T-helper 2 cell treated with Interferon-gamma antibody and Interleukin-4, amounts not matched to agents 5 μg/mL and 100 μg/mL, for 36 hours (primary cell): Measurements from ENCODE around the gene PGF.
A peak's percentile ranks its signal among the peaks of the same experiment; 100 is the strongest.

Experiments
- DNase-seq: peaks from one replicate; pipeline ENCODE4 v3.0.0; 2021; ENCODE audit warnings: low spot score
- H3K27ac Mint-ChIP-seq: one replicate; pipeline ENCODE4 v1.8.0; 2021; ENCODE audit warnings: mild to moderate bottlenecking, mixed read lengths
- H3K27me3 Mint-ChIP-seq: one replicate; pipeline ENCODE4 v1.8.0; 2021; ENCODE audit warnings: low read depth, mixed read lengths
- H3K36me3 Mint-ChIP-seq: one replicate; pipeline ENCODE4 v1.8.0; 2021; ENCODE audit warnings: low read depth, mixed read lengths
- H3K4me1 Mint-ChIP-seq: one replicate; pipeline ENCODE4 v1.8.0; 2021; ENCODE audit warnings: low read depth, mixed read lengths
- H3K4me3 Mint-ChIP-seq: one replicate; pipeline ENCODE4 v1.8.0; 2022; ENCODE audit warnings: mild to moderate bottlenecking, moderate library complexity, mixed read lengths
- H3K9me3 Mint-ChIP-seq: one replicate; pipeline ENCODE4 v1.8.0; 2021; ENCODE audit warnings: mixed read lengths

Gene PGF

DNA sequence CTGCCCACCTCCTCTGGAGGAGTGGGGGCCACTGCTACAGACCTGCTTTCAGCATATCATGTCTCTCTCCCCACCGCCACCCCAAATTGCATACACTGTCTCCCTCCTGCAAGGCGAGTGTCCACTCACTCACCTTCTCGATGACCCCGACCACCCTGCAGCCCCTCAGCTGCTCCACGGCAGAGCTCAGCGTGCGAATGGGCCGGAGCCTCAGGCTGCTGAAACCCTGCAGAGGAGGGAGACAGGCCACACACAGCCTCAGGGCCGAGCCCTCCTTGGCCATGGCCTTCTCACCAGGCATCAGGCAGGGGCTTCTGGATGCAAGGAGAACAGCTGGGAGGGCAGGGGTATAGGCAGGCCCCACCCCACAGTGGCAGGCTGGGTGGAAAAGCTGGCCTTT lies 37.0 kb downstream of the PGF start:
- Mint-ChIP-seq H3K9me3 (no peaks in the 10 kb centered on the region), H3K36me3 (no peaks in the 10 kb centered on the region), H3K27ac (no peak overlapping the region), H3K4me3 (no peak overlapping the region), H3K27me3 (no peaks in the 10 kb centered on the region), H3K4me1 (peaks cover 3% of the 10 kb centered on the region)
- no peak for DNase-seq

- no peak overlapping the region for H3K4me3 Mint-ChIP-seq
- no peaks in the 10 kb centered on the region for H3K27me3 Mint-ChIP-seq
- H3K27ac Mint-ChIP-seq, result peak overlapping the region; percentile 31
- no peak for DNase-seq
- H3K4me1 Mint-ChIP-seq, result peaks cover 3% of the 10 kb centered on the region
- no peaks in the 10 kb centered on the region for H3K9me3 Mint-ChIP-seq
- H3K36me3 Mint-ChIP-seq, result no peaks in the 10 kb centered on the region
Observed at GRCh38 chr14:74917646-74918081, 37.7 kb downstream of the PGF start.

DNA sequence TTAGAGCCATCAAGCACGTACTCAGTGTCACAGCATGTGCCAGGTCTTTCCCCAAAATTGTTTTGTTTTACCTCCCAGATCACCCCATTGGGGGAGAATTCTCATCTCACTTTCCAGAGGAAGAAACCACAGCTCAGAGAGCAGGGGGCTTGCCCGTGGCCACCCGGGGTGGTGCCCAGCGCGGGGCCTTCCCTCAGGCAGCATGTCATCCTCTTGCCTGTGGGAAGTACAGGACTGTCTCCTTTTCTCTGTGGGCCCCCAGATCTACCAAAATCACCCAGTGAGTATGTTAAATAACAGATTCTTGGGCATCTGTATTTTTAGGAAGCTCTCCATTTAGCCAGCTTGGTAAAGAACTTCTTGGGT lies 38.2 kb downstream of the PGF start:
- no peak overlapping the region for H3K4me3 Mint-ChIP-seq
- no peak for DNase-seq
- H3K27ac Mint-ChIP-seq, result peak overlapping the region; percentile 31
- peaks cover 1% of the 10 kb centered on the region for H3K4me1 Mint-ChIP-seq
- no peaks in the 10 kb centered on the region for H3K36me3 Mint-ChIP-seq
- no peaks in the 10 kb centered on the region for H3K27me3 Mint-ChIP-seq
- no peaks in the 10 kb centered on the region for H3K9me3 Mint-ChIP-seq

- Mint-ChIP-seq H3K9me3 (no peaks in the 10 kb centered on the region), H3K4me3 (no peak overlapping the region), H3K27ac (no peak overlapping the region), H3K4me1 (no peaks in the 10 kb centered on the region), H3K27me3 (no peaks in the 10 kb centered on the region), H3K36me3 (no peaks in the 10 kb centered on the region)
- no peak for DNase-seq
Observed at GRCh38 chr14:74915826-74916225, 39.6 kb downstream of the PGF start.

GRCh38 chr14:74915426-74915825 lies 40.0 kb downstream of the PGF start:
- H3K9me3 Mint-ChIP-seq, result no peaks in the 10 kb centered on the region
- H3K27ac Mint-ChIP-seq, result no peak overlapping the region
- H3K27me3 Mint-ChIP-seq, result no peaks in the 10 kb centered on the region
- no peaks in the 10 kb centered on the region for H3K4me1 Mint-ChIP-seq
- no peak for DNase-seq
- no peaks in the 10 kb centered on the region for H3K36me3 Mint-ChIP-seq
- no peak overlapping the region for H3K4me3 Mint-ChIP-seq

- no peak for DNase-seq
- no peak overlapping the region for H3K27ac Mint-ChIP-seq
Observed at GRCh38 chr14:74913986-74914573, 41.3 kb downstream of the PGF start.

GRCh38 chr14:74913393-74913910 lies 41.9 kb downstream of the PGF start:
- Mint-ChIP-seq H3K27ac (no peak overlapping the region), H3K4me1 (no peaks in the 10 kb centered on the region), H3K4me3 (no peak overlapping the region), H3K27me3 (no peaks in the 10 kb centered on the region), H3K36me3 (no peaks in the 10 kb centered on the region), H3K9me3 (no peaks in the 10 kb centered on the region)
- DNase-seq, result no peak

More at GRCh38 chr14:74913986-74914573, 41.3 kb downstream of the PGF start:
- H3K9me3 Mint-ChIP-seq, result no peaks in the 10 kb centered on the region
- H3K4me1 Mint-ChIP-seq, result no peaks in the 10 kb centered on the region
- no peak overlapping the region for H3K4me3 Mint-ChIP-seq
- no peaks in the 10 kb centered on the region for H3K36me3 Mint-ChIP-seq
- H3K27me3 Mint-ChIP-seq, result no peaks in the 10 kb centered on the region

DNA sequence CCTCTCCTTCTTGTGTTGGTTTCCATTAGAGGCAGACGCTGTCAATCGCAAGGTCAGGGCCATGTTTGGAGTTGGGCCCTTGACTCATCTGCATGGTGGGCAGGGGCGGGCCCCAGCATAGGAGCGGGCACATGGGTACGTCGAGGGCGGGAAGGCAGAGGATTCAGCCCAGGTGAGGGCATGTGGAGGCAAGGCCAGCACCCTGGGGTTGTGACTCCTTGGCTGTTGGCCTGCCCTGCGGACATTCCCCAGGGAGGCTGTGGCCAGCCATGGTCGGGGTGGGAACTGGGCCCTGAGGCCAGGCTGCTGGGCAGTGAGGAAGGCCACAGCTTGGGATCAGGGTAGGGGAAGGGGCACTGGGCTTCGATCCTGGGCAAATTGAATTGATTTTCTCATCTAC lies 42.6 kb downstream of the PGF start:
- Mint-ChIP-seq H3K36me3 (no peaks in the 10 kb centered on the region), H3K9me3 (no peaks in the 10 kb centered on the region), H3K4me3 (no peak overlapping the region), H3K27me3 (no peaks in the 10 kb centered on the region), H3K4me1 (no peaks in the 10 kb centered on the region), H3K27ac (no peak overlapping the region)
- DNase-seq, result no peak

DNA sequence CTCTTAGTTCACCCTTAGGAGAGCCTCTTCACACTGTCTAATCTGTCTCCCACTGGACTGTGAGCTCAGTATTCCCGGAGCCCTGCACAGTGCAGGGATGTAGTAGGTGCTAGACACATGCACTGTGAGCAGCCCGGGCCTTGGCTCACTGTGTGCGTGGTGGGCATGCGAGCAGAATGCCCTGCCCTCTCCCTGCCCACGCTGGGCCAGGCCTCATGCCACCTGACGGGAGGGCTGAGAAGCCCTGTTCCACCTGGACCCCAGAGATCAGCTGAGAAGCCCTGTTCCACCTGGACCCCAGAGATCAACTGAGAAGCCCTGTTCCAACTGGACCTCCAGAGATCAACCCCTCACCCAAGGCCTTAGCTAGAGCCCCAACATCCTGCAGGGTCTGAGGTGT lies 43.3 kb downstream of the PGF start:
- H3K27ac Mint-ChIP-seq, result peak overlapping the region; percentile 20
- no peaks in the 10 kb centered on the region for H3K9me3 Mint-ChIP-seq
- H3K36me3 Mint-ChIP-seq, result no peaks in the 10 kb centered on the region
- no peaks in the 10 kb centered on the region for H3K4me1 Mint-ChIP-seq
- H3K27me3 Mint-ChIP-seq, result no peaks in the 10 kb centered on the region
- H3K4me3 Mint-ChIP-seq, result no peak overlapping the region
- no peak for DNase-seq

DNA sequence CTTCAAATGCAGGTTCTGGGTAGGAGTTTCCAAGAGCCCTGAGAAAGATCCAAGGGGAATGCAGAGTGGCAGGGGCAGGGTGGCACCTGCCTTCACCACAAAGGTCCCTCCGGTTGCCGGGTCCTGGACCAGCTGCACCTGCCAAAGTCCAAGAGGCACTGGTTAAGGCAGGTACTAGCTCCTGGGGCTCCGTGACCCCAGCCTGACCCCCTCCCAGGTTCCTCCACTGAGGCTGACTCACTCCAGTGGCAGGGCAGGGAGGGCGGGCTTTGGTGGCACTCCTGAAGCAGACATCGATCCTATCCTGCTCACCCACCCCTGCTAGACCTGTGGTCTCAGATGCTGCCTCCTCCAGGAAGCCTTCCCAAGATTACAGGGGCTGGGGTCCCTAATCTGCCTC lies 43.7 kb downstream of the PGF start:
- Mint-ChIP-seq H3K27me3 (no peaks in the 10 kb centered on the region), H3K4me1 (no peaks in the 10 kb centered on the region), H3K9me3 (no peaks in the 10 kb centered on the region), H3K36me3 (no peaks in the 10 kb centered on the region), H3K27ac (no peak overlapping the region), H3K4me3 (no peak overlapping the region)
- no peak for DNase-seq

DNA sequence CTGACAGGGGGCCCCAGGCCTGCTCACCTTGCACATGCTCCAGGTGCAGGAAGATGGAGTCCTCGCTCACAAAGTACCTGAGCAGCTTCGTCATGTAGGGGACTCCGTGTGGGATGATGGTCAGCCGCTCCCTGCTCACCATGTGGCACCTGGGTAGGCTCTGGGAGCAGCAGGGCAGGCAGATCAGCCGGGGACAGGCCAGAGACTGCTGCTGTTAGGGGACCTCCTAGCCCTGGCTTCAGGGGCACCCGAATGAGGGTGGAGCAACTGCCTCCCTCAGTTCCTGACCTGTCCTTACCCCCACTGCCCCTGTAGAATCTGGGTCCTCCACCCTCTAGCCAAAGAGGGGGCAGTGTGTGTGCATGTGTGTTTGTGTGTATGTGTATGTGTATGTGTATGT lies 44.2 kb downstream of the PGF start:
- Mint-ChIP-seq H3K36me3 (no peaks in the 10 kb centered on the region), H3K4me3 (no peak overlapping the region), H3K27ac (no peak overlapping the region), H3K27me3 (no peaks in the 10 kb centered on the region), H3K4me1 (no peaks in the 10 kb centered on the region), H3K9me3 (no peaks in the 10 kb centered on the region)
- DNase-seq, result no peak

GRCh38 chr14:74910556-74910955 lies 44.8 kb downstream of the PGF start:
- no peak for DNase-seq
- H3K27ac Mint-ChIP-seq, result no peak overlapping the region
- no peaks in the 10 kb centered on the region for H3K27me3 Mint-ChIP-seq
- no peak overlapping the region for H3K4me3 Mint-ChIP-seq
- H3K9me3 Mint-ChIP-seq, result no peaks in the 10 kb centered on the region
- H3K36me3 Mint-ChIP-seq, result peaks cover 3% of the 10 kb centered on the region
- no peaks in the 10 kb centered on the region for H3K4me1 Mint-ChIP-seq

- Mint-ChIP-seq H3K9me3 (no peaks in the 10 kb centered on the region), H3K27ac (no peak overlapping the region), H3K4me1 (no peaks in the 10 kb centered on the region), H3K36me3 (peaks cover 5% of the 10 kb centered on the region), H3K27me3 (no peaks in the 10 kb centered on the region), H3K4me3 (no peak overlapping the region)
- no peak for DNase-seq
Observed at GRCh38 chr14:74909911-74910310, 45.5 kb downstream of the PGF start.

DNA sequence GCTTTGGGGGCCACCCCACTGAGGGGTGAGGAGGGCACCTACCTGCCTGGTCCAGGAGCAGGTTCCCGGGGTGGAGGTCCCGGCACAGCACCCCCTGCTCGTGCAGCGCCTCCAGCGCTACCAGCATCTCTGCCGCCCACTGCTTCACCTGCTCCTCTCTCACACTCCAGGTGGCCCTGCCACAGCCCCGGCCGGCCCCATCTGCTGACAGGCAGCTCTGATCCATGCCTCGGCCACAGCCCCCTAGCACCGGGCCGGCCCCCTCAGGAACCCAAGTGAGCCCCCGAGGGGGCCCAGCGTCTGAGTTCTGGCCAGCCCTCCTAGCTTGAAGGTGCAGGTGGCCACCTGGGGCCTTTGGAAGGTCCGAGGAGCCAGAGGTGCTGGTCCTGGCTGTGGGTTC lies 45.9 kb downstream of the PGF start:
- peaks cover 5% of the 10 kb centered on the region for H3K36me3 Mint-ChIP-seq
- no peak overlapping the region for H3K27ac Mint-ChIP-seq
- no peaks in the 10 kb centered on the region for H3K27me3 Mint-ChIP-seq
- no peaks in the 10 kb centered on the region for H3K4me1 Mint-ChIP-seq
- no peak for DNase-seq
- no peaks in the 10 kb centered on the region for H3K9me3 Mint-ChIP-seq
- H3K4me3 Mint-ChIP-seq, result no peak overlapping the region

DNA sequence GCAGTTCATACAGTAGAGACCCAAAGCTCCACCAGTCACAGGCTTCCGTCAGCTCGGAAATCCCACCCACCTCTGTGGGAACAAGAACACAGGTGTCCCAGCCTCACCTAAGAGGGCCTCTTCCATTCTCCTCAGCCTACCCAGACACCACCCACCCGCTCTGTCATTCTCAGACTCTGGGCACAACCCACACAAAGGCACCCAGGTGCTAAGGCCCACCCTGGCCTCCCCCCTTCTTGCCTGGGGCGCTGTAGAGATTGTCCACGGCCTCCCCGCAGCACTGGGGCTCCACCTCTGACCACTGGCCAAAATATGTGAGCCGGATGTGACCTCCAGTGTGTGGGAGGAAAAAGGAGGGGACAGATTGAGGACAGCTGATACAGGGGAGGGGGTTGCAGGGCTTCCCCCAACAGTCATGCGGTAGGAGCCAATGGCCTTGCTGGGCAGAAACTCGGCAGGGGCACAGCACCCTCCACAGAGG lies 46.5 kb downstream of the PGF start:
- H3K27me3 Mint-ChIP-seq, result no peaks in the 10 kb centered on the region
- H3K4me3 Mint-ChIP-seq, result no peak overlapping the region
- H3K4me1 Mint-ChIP-seq, result no peaks in the 10 kb centered on the region
- H3K36me3 Mint-ChIP-seq, result peaks cover 7% of the 10 kb centered on the region
- no peak overlapping the region for H3K27ac Mint-ChIP-seq
- no peaks in the 10 kb centered on the region for H3K9me3 Mint-ChIP-seq
- DNase-seq, result no peak
